ENCODE measurements around the gene KASH5. TPM values are rescaled to one million over a fixed set of nuclear protein-coding genes. Genes with fewer than 3 reads are reported as not detected.

KASH5 gene
- total RNA-seq, 1 experiment from 2014 or later, result not detected

- CTCF ChIA-PET, result no interaction called here
- peak overlapping the region; percentile 56 for H3K4me3 Mint-ChIP-seq (ENCODE audit: low read depth, unreplicated experiment)
- no peak for TF ChIP-seq CTCF (IDR thresholded peaks at IDR 0.05; ENCODE audit: unreplicated experiment)
- H3K4me1 Mint-ChIP-seq (ENCODE audit: low read depth, unreplicated experiment), result peaks cover 10% of the 10 kb centered on the region
- no peaks in the 10 kb centered on the region for H3K9me3 Mint-ChIP-seq (ENCODE audit: low read depth, unreplicated experiment)
- BruUV-seq (replicated peaks), result no TSS peak
- no peak overlapping the region for H3K27ac Mint-ChIP-seq (ENCODE audit: unreplicated experiment)
- peaks cover 58% of the 10 kb centered on the region for H3K27me3 Mint-ChIP-seq (ENCODE audit: unreplicated experiment)
- H3K36me3 Mint-ChIP-seq (ENCODE audit: insufficient read depth, unreplicated experiment), result no peaks in the 10 kb centered on the region
- DNase-seq, result peak; percentile 67
- intact Hi-C loops (cut with micrococcal nuclease; ENCODE audit: unreplicated experiment), result no loop called here
Measured at GRCh38 chr19:49340069-49340864, 47.8 kb upstream of the KASH5 start.

DNA sequence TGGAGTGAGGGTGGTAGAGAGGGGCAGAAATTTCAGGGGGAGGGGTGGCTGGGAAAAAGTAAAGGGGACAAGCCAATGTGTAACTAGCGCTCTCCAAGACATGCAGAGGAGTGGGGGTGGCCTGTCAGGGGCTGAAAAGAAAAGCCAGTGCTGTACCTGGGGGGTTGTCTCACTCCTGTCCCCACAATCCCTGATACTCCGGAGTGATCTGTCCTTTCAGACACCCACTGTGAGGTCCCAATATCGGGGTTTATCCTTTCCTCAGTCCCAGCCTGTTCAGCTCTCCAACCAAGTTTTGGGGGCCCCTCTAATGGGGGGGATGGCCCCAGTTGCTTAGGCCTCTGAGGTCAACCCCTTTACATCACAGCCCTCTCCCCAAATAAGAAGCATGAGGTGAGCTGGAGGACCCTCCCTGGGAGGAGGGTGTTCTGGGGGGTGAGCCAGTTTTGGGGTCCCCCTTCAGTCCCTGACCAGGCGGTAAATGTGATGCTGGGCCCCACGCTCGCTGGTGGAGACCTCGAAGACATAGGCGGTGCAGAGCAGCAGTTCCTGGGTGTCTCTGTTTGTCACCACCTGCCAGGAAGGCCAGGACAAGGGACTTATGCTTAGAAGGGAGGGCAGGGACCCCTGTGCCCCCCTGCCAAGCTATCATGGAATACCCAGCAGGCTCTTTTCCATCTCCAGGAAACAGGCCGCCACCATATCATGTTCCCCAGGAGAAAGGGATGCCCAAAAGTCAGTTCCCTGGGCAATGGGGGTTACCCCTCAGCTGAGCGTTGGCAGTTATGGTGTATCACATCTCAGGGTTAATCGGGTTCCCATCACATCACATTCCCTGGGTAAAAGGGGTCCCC lies 47.0 kb upstream of the KASH5 start:
- H3K4me3 Mint-ChIP-seq (ENCODE audit: low read depth, unreplicated experiment), result peak overlapping the region; percentile 56
- no peak overlapping the region for H3K27ac Mint-ChIP-seq (ENCODE audit: unreplicated experiment)
- CTCF ChIA-PET, result interaction anchor here (0.5 kb wide), 1 partner anchor 35 kb away, joined by 5 read pairs; no protein-coding TSS in a partner anchor
- peaks cover 10% of the 10 kb centered on the region for H3K4me1 Mint-ChIP-seq (ENCODE audit: low read depth, unreplicated experiment)
- no TSS peak for BruUV-seq (replicated peaks)
- TF ChIP-seq CTCF (IDR thresholded peaks at IDR 0.05; ENCODE audit: unreplicated experiment), result no peak
- no peak for DNase-seq
- H3K27me3 Mint-ChIP-seq (ENCODE audit: unreplicated experiment), result peaks cover 49% of the 10 kb centered on the region
- H3K9me3 Mint-ChIP-seq (ENCODE audit: low read depth, unreplicated experiment), result no peaks in the 10 kb centered on the region
- no peaks in the 10 kb centered on the region for H3K36me3 Mint-ChIP-seq (ENCODE audit: insufficient read depth, unreplicated experiment)
- intact Hi-C loops (cut with micrococcal nuclease; ENCODE audit: unreplicated experiment), result no loop called here

- DNase-seq, result no peak
- peaks cover 10% of the 10 kb centered on the region for H3K4me1 Mint-ChIP-seq (ENCODE audit: low read depth, unreplicated experiment)
- CTCF ChIA-PET, result no interaction called here
- H3K27ac Mint-ChIP-seq (ENCODE audit: unreplicated experiment), result no peak overlapping the region
- H3K27me3 Mint-ChIP-seq (ENCODE audit: unreplicated experiment), result peaks cover 37% of the 10 kb centered on the region
- no peaks in the 10 kb centered on the region for H3K36me3 Mint-ChIP-seq (ENCODE audit: insufficient read depth, unreplicated experiment)
- no peak for TF ChIP-seq CTCF (IDR thresholded peaks at IDR 0.05; ENCODE audit: unreplicated experiment)
- no peak overlapping the region for H3K4me3 Mint-ChIP-seq (ENCODE audit: low read depth, unreplicated experiment)
- intact Hi-C loops (cut with micrococcal nuclease; ENCODE audit: unreplicated experiment), result no loop called here
- H3K9me3 Mint-ChIP-seq (ENCODE audit: low read depth, unreplicated experiment), result no peaks in the 10 kb centered on the region
- no TSS peak for BruUV-seq (replicated peaks)
Measured at GRCh38 chr19:49342291-49342721, 45.7 kb upstream of the KASH5 start.

DNA sequence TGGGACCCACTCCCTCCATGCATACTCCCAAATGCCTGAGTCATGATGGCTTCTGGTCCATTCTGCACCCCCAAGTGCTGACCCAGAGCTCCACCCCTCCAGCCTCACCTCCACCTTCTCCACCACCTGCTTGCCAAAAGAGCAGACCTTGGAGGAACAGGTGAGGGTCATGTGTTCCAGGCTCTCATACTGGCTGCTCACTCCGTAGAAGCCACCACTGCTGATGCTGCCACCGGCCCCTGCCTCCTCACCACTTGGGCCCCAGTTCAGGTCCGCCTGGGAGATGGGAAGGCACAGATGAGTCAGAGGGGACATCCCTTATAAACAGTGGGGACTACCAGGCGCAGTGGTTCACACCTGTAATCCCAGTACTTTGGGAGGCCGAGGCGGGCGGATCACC lies 44.9 kb upstream of the KASH5 start:
- BruUV-seq (replicated peaks), result no TSS peak
- H3K9me3 Mint-ChIP-seq (ENCODE audit: low read depth, unreplicated experiment), result no peaks in the 10 kb centered on the region
- H3K27me3 Mint-ChIP-seq (ENCODE audit: unreplicated experiment), result peaks cover 29% of the 10 kb centered on the region
- intact Hi-C loops (cut with micrococcal nuclease; ENCODE audit: unreplicated experiment), result no loop called here
- no peaks in the 10 kb centered on the region for H3K36me3 Mint-ChIP-seq (ENCODE audit: insufficient read depth, unreplicated experiment)
- CTCF ChIA-PET, result no interaction called here
- DNase-seq, result no peak
- H3K4me3 Mint-ChIP-seq (ENCODE audit: low read depth, unreplicated experiment), result no peak overlapping the region
- peaks cover 10% of the 10 kb centered on the region for H3K4me1 Mint-ChIP-seq (ENCODE audit: low read depth, unreplicated experiment)
- no peak overlapping the region for H3K27ac Mint-ChIP-seq (ENCODE audit: unreplicated experiment)
- TF ChIP-seq CTCF (IDR thresholded peaks at IDR 0.05; ENCODE audit: unreplicated experiment), result no peak
